SK-N-MC (cell line): ENCODE measurements around the gene FAM13A.

Source experiments
- DNase-seq: peaks from one replicate; pipeline ENCODE4 v3.0.0-alpha.2; 2011; ENCODE audit warnings: low read depth, low spot score
- H3K27ac ChIP-seq: fragments of 200-600 bp; sonication (generic); 2 replicates; pipeline ENCODE4 v1.5.1; 2016; ENCODE audit warnings: mixed run types
- H3K36me3 ChIP-seq: fragments of 200-600 bp; sonication (generic); 2 replicates; pipeline ENCODE4 v1.6.1; 2017; ENCODE audit warnings: antibody characterized with exemption, low read length, mixed read lengths; ENCODE audit not compliant: insufficient read depth
- H3K4me3 ChIP-seq: fragments of 200-600 bp; sonication (generic); 2 replicates; pipeline ENCODE4 v1.5.1; 2016
- H3K9ac ChIP-seq: fragments of 200-600 bp; sonication (generic); 2 replicates; pipeline ENCODE4 v1.8.0; 2017; ENCODE audit warnings: mixed run types, mixed read lengths; ENCODE audit not compliant: insufficient read length
- H3K9me3 ChIP-seq: fragments of 200-600 bp; sonication (generic); 2 replicates; pipeline ENCODE4 v1.6.1; 2017; ENCODE audit warnings: low read depth, mild to moderate bottlenecking, antibody characterized with exemption, low read length, moderate library complexity, mixed read lengths
- EZH2 ChIP-seq: fragments of 200-600 bp; sonication (generic); IDR thresholded peaks from one replicate; pipeline ENCODE4 v1.6.1; 2017; ENCODE audit warnings: antibody characterized with exemption
- FOXP2 ChIP-seq: optimal IDR thresholded peaks from 2 replicates; pipeline ENCODE3; 2011; ENCODE audit warnings: mild to moderate bottlenecking, moderate library complexity; ENCODE audit not compliant: insufficient read depth; ENCODE audit errors: extremely low read length, control extremely low read depth
- POLR2AphosphoS5 ChIP-seq: IDR thresholded peaks from 2 replicates; pipeline ENCODE4 v1.6.1; 2012; ENCODE audit warnings: mild to moderate bottlenecking, low read depth, low read length, borderline replicate concordance

The FAM13A gene

DNA sequence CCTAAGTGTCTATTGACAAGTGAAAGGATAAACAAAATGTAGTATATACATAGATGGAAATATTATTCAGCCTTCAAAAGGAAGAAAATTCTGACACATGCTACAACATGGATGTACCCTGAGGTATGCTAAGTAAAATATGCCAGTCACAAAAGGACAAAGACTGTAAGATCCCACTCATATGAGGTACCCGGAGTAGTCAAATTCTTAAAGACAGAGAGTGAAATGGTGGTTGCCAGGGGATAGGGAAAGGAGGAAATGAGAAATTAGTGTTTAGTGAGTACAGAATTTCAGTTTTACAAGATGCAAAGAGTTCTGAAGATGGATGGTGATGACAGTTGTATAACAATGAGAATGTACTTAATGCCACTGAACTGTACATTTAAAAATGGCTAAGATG, 257.1 kb downstream of the FAM13A start:
- Histone ChIP-seq H3K27ac (no peak overlapping the region), H3K36me3 (peaks cover 9% of the 10 kb centered on the region), H3K4me3 (no peak overlapping the region), H3K9ac (no peak overlapping the region), H3K9me3 (peaks cover 4% of the 10 kb centered on the region; the same call in 1 of the 2 replicates)
- TF ChIP-seq EZH2: no peak
- no peak for TF ChIP-seq FOXP2
- TF ChIP-seq POLR2AphosphoS5: no peak
- DNase-seq: no peak

DNA sequence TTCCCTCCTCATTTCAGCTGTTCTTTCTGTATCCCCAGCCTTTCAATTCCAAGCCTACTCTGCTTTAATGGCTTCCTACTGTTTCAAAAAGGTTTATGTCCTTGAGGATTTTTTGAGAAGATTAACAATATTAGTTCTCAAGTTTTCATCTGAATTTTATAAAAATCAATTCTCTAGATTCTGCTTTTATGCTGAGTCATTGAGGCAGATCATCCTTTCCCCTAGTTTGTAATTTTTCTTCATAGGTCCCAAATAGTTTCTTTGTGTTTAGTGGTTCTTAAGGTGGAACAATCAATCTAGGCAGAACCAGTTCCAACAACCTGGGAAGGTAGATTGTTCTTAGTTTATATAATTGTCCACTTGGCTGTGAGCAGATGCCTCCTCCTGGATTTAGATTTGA, 259.3 kb downstream of the FAM13A start:
- Histone ChIP-seq H3K36me3 (peaks cover 9% of the 10 kb centered on the region), H3K9ac (no peak overlapping the region), H3K9me3 (peaks cover 4% of the 10 kb centered on the region; the same call in 1 of the 2 replicates), H3K27ac (no peak overlapping the region), H3K4me3 (no peak overlapping the region)
- no peak for DNase-seq
- no peak for TF ChIP-seq EZH2
- no peak for TF ChIP-seq FOXP2
- no peak for TF ChIP-seq POLR2AphosphoS5

DNA sequence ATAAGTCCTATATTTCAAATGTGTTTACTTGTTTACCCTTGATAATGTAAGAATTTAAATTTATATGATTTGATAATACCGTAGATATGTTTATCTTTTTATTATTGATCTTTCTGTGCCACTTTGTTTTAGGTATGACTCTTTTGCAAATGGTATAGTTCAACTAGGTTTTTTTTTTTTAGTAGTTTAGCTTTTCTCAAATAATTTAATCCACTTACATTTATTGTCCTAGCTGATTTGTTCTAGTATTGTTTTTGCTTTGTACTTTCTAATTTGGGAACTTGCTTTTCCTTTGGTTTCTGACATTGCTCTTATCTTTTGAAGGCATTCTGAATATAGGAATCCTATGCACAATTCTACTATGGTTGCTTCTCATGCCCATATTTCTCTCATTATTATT, 260.4 kb downstream of the FAM13A start:
- no peak for DNase-seq
- Histone ChIP-seq H3K9me3 (peaks cover 4% of the 10 kb centered on the region; the same call in 1 of the 2 replicates), H3K4me3 (no peak overlapping the region), H3K36me3 (peaks cover 9% of the 10 kb centered on the region), H3K27ac (no peak overlapping the region), H3K9ac (no peak overlapping the region)
- TF ChIP-seq EZH2: no peak
- TF ChIP-seq FOXP2: no peak
- TF ChIP-seq POLR2AphosphoS5: no peak

DNA sequence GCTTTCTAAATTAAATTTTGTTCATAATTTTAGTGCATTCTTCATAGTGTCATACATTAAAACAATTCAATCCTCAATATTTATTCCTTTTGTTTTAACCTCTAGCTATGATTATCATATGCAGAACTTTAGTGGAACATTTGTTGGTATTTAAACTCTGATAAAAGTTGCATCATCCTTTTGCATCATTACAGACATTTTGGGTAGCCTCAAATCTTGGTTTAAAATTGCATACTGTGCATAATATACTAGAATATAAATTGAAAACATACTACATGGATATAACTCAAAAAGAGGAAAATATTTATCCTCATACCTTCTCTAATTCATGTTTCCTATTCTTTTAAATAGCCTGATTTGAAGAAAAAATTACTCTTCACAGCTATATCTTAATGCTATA, 262.0 kb downstream of the FAM13A start:
- TF ChIP-seq POLR2AphosphoS5 (no peak), FOXP2 (no peak), EZH2 (no peak)
- peaks cover 4% of the 10 kb centered on the region; the same call in 1 of the 2 replicates for H3K9me3 ChIP-seq

DNA sequence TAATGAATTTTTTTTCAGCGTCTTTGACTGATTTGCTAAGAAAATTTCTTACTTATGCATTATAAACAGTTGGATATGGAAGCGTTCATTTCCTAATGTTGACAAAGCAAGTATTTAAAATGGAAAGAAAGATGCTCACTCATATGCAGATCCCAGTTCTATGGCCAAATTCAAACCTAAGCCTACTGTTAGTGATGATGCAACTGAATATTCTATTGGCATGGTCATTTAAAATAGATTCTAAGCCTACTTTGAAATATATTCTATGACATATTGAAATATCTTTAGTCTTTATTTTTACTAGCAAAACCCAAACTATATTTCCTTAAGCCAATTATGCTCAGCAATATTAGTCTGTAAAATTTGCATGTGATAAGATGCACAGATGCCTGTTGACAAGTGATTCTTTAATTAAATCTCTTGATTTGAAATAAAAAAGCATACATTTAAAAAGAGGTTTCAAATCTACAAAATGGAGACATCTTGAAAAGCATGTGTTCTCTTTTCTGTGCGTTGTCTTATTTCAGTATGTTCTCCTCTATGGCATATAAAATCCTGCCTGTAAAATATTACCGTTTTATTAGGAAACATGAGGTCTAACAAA, 262.8 kb downstream of the FAM13A start:
- H3K9ac ChIP-seq: no peak overlapping the region
- H3K27ac ChIP-seq: peak overlapping the region; percentile 67
- H3K4me3 ChIP-seq: no peak overlapping the region
- TF ChIP-seq FOXP2 (no peak), POLR2AphosphoS5 (no peak), EZH2 (no peak)
- H3K9me3 ChIP-seq: peaks cover 4% of the 10 kb centered on the region; the same call in 1 of the 2 replicates
- no peak for DNase-seq
- peaks cover 9% of the 10 kb centered on the region for H3K36me3 ChIP-seq

More for the DNA sequence above, 262.0 kb downstream of the FAM13A start:
- Histone ChIP-seq H3K9ac (no peak overlapping the region), H3K36me3 (peaks cover 9% of the 10 kb centered on the region), H3K4me3 (no peak overlapping the region), H3K27ac (peak overlapping the region; percentile 67)
- DNase-seq: no peak

DNA sequence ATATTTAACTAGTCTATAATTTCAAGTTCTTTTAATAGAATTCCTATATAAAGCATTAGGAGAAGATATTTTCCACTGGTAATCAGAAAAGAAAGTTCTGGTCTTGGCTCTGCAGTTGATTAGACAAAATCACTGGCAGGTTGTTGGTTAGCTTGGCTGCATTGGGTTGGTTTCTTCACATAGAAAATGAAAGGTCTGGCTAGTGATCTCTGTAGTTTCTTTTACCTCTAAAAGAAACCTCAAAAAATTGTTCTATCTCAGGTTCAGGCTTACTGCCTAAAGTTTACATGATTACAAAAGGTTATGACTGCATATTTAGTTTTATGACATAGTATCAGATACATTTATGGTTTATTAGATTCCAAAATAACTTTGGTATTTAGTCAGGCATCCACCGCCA, 263.5 kb downstream of the FAM13A start:
- peaks cover 4% of the 10 kb centered on the region; the same call in 1 of the 2 replicates for H3K9me3 ChIP-seq
- no peak overlapping the region for H3K9ac ChIP-seq
- DNase-seq: no peak
- H3K27ac ChIP-seq: 0 out of 2 replicates have a peak overlapping the region, but pooled peaks have one; percentile 20
- H3K36me3 ChIP-seq: peaks cover 8% of the 10 kb centered on the region
- TF ChIP-seq FOXP2 (no peak), EZH2 (no peak), POLR2AphosphoS5 (no peak)
- H3K4me3 ChIP-seq: no peak overlapping the region

DNA sequence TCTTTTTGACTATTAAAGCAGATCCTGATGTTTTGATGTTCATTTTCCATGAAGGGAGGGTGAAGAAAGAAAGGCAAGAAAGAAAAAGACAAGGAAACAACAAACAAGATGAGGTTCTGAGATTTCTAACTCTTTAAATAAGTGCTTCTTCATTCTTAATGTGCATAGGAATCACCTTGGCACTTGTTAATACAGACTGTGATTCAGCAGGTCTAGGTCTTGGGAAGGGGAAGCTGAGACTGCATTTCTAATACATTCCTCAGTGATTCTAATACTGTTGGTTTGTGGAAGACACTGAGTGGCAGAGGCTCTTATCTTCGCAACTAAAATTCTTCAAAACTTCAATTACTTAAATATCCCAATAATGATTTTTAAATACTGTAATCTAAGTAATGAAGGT, 264.2 kb downstream of the FAM13A start:
- TF ChIP-seq POLR2AphosphoS5 (no peak), FOXP2 (no peak), EZH2 (no peak)
- no peak overlapping the region for H3K4me3 ChIP-seq
- no peak for DNase-seq
- H3K36me3 ChIP-seq: peaks cover 6% of the 10 kb centered on the region
- peak overlapping the region; percentile 74 for H3K27ac ChIP-seq
- H3K9me3 ChIP-seq: peaks cover 4% of the 10 kb centered on the region; the same call in 1 of the 2 replicates
- no peak overlapping the region for H3K9ac ChIP-seq

DNA sequence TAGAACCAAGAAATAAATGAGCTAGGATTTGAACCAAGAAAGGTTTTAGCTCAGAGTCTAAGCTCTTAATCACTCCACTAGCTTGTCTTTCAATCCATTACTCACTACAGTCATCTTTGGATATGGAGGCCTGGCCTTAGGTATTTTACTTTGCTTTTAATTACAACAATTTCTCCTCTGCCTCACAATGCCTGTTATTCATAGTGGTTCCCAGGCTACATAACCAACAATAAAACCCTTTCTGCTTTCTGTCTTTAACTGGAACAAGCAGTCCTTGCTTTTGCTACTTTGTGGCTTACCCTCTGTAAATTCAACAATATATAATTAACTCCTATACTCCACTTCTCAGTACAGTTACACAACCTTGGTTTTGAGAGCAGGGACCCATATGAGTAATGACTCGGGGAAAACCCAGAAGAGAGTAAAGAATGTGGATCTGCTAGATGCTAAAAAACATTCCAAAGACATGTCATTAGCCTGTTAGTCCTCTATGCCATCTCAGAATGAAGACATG, 264.7 kb downstream of the FAM13A start:
- Histone ChIP-seq H3K36me3 (peaks cover 6% of the 10 kb centered on the region; the same call in 1 of the 2 replicates), H3K9me3 (peaks cover 4% of the 10 kb centered on the region; the same call in 1 of the 2 replicates), H3K4me3 (no peak overlapping the region), H3K9ac (no peak overlapping the region), H3K27ac (peak overlapping the region; percentile 74)
- DNase-seq: no peak
- no peak for TF ChIP-seq EZH2
- TF ChIP-seq FOXP2: no peak
- no peak for TF ChIP-seq POLR2AphosphoS5
